A549 (cell line): ENCODE results near the gene MOSPD3. TPM values are rescaled to one million over a fixed set of nuclear protein-coding genes. Genes with fewer than 3 reads are reported as not detected.
"Not testable (repeated sequence)": the region's sequence is repeated elsewhere in the genome, so short reads cannot be mapped to it uniquely, and the experiment has no call there.

Source experiments
- ATAC-seq, 2 experiments: fragments of 200-7000 bp in 1 of 2; fragments of >200 bp in 1 of 2; cut with Nextera tagmentation in 1 of 2; cut with Tn5 transposase in 1 of 2; 3 replicates each; pipeline versions ENCODE4 v1.8.0 to v1.9.1; 2018 to 2020; ENCODE audit warnings: mild to moderate bottlenecking in 1 of 2, moderate library complexity in 1 of 2
- CTCF ChIA-PET: fragments of 300-600 bp; sonication (Branson Sonifier 250); formaldehyde crosslinking; extraction: SDS; loops from one replicate; lab custom pipeline; 2021; ENCODE audit warnings: antibody characterized with exemption, inconsistent platforms; lab: Yijun Ruan, JAX
- POLR2A ChIA-PET: fragments of 350-600 bp; formaldehyde crosslinking; extraction: SDS; loops from one replicate; lab custom pipeline; 2021; ENCODE audit warnings: antibody characterized with exemption, inconsistent platforms; lab: Yijun Ruan, JAX
- DNase-seq, 2 experiments: peaks; one replicate each; pipeline versions ENCODE4 v3.0.0 to v3.0.0-alpha.2; 2011 to 2016; ENCODE audit warnings: low read depth in 1 of 2, low spot score in 1 of 2
- FAIRE-seq: peaks from 2 replicates; lab custom pipeline; 2011; peaks lifted over from hg19 to GRCh38; lab: Jason Lieb, UNC
- H3K27ac ChIP-seq, 2 experiments: fragments of >200 bp; sonication (Bioruptor Twin); formaldehyde crosslinking; 3 replicates each; pipeline ENCODE4 v1.5.1; 2016 to 2017
- H3K4me1 ChIP-seq: fragments of >200 bp; sonication (Bioruptor Twin); formaldehyde crosslinking; 3 replicates; pipeline ENCODE4 v1.6.1; 2016
- H3K4me2 ChIP-seq: fragments of >200 bp; sonication (Bioruptor Twin); formaldehyde crosslinking; 3 replicates; pipeline ENCODE4 v1.6.1; 2016
- H3K4me3 ChIP-seq: fragments of >200 bp; sonication (Bioruptor Twin); formaldehyde crosslinking; 3 replicates; pipeline ENCODE4 v1.5.1; 2016
- H3K9me3 ChIP-seq: fragments of >200 bp; sonication (Bioruptor Twin); formaldehyde crosslinking; 3 replicates; pipeline ENCODE4 v1.6.1; 2016
- HOXA7 ChIP-seq: fragments of 250-450 bp; sonication (Bioruptor Pico); IDR thresholded peaks from 2 replicates; pipeline ENCODE4 v1.5.0; 2020; ENCODE audit warnings: mild to moderate bottlenecking, moderate library complexity
- NR3C1 ChIP-seq: fragments of >200 bp; sonication (Bioruptor Twin); formaldehyde crosslinking; IDR thresholded peaks from 3 replicates; pipeline ENCODE4 v1.6.1; 2017
- REST ChIP-seq: fragments of 200-600 bp; sonication (generic); IDR thresholded peaks from 2 replicates; pipeline ENCODE4 v1.6.1; 2016; ENCODE audit warnings: antibody characterized with exemption, mild to moderate bottlenecking, moderate library complexity
- WGBS: methylation state at CpG from one replicate; pipeline ENCODE4 v1.1.6; 2017; ENCODE audit errors: missing lambda C conversion rate; 5-methylcytosine and 5-hydroxymethylcytosine counted together
- polyA plus RNA-seq, 4 experiments: library from polyadenylated mRNA; depleted of rRNA in 3 of 4; stranded (reverse); fragments of >200 nt; fragmentation: RNase III in 1 of 4; extraction: RNeasy Plus Mini Kit Qiagen cat#74134 plus additional on column Dnase treatment in 1 of 4; gene quantifications; 2 replicates in 3 of 4; 3 replicates in 1 of 4; pipeline ENCODE4 v1.2.3, GENCODE V29; 2011 to 2017
- small RNA-seq, 6 experiments: library from RNA; depleted of rRNA; stranded (forward); fragments of <200 nt; gene quantifications; one replicate each; pipeline ENCODE3, GENCODE V24; 2012

Gene MOSPD3
- polyA plus RNA-seq, 2 of the 4 experiments (the other 2 are of a cell fraction), result 6.1 to 14.8 TPM

GRCh38 chr7:100655908-100656674, 43.8 kb downstream of the MOSPD3 start, which contains the start of gene ACTL6B (continued):
- TF ChIP-seq REST (peak; percentile 95), HOXA7 (CRISPR knock-in tag) (no peak), NR3C1 (no peak)

DNA sequence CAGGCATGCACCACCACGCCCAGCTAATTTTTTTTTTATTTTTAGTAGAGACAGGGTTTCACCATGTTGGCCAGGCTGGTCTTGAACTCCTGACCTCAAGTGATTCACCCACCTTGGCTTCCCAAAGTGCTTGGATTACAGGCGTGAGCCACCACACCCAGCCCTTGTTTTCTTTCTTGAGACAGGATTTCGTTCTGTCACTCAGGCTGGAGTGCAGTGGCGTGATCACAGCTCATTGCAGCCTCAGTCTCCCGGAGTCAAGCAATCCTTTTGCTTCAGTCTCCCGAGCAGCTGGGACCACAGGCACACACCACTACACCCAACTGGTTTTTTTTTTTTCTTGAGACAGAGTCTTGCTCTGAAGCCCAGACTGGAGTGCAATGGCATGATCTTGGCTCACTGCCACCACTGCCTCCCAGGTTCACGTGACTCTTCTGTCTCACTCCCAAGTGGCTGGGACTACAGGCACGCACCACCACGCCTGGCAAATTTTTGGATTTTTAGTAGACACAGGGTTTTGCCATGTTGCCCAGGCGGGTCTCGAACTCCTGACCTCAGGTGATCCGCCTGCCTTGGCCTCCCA, 49.9 kb downstream of the MOSPD3 start:
- POLR2A ChIA-PET, result interaction anchor here (2.8 kb wide), 1 partner anchor 11 kb away, joined by 7 read pairs; the partner anchor contains the start of gene GNB2
- H3K4me3 ChIP-seq, FAIRE-seq, H3K4me1 ChIP-seq, H3K9me3 ChIP-seq, H3K4me2 ChIP-seq, H3K27ac ChIP-seq, ATAC-seq, DNase-seq: not testable (repeated sequence)
- WGBS, result 62% methylated on average over 12 of the region's 12 CpGs
- CTCF ChIA-PET, result interaction anchor here (0.6 to 4.1 kb wide), 5 partner anchors 29 to 1378 kb away, joined by 3 to 20 read pairs (median 5); partner anchors contain the start of genes POP7 and SLC12A9

Small RNAs within 50 kb of the gene (small RNA-seq; reads per million reads assigned to genes)
- 0 reads per million in 6 experiments for gene SAP25

Other genes with a start within 250 kb of the MOSPD3 start
- gene PILRA, start 239.1 kb upstream of the MOSPD3 start, polyA plus RNA-seq (2011; rRNA removed), result 3.3 and 3.9 TPM in 2 replicates
- 1.9 to 3.8 TPM (median 3.4 TPM) in 3 replicates for gene PILRA, start 239.1 kb upstream of the MOSPD3 start, polyA plus RNA-seq (2017; fragmentation: RNase III; extraction: RNeasy Plus Mini Kit Qiagen cat#74134 plus additional on column Dnase treatment)
- 3.5 and 4.2 TPM in 2 replicates for gene ZCWPW1, start 183.8 kb upstream of the MOSPD3 start, polyA plus RNA-seq (2011; rRNA removed)
- 1.9 to 2.5 TPM (median 2.0 TPM) in 3 replicates for gene ZCWPW1, start 183.8 kb upstream of the MOSPD3 start, polyA plus RNA-seq (2017; fragmentation: RNase III; extraction: RNeasy Plus Mini Kit Qiagen cat#74134 plus additional on column Dnase treatment)
- gene MEPCE, start 182.7 kb upstream of the MOSPD3 start, polyA plus RNA-seq (2011; rRNA removed), result 10.0 and 13.1 TPM in 2 replicates
- 36.7 to 38.4 TPM (median 38.2 TPM) in 3 replicates for gene MEPCE, start 182.7 kb upstream of the MOSPD3 start, polyA plus RNA-seq (2017; fragmentation: RNase III; extraction: RNeasy Plus Mini Kit Qiagen cat#74134 plus additional on column Dnase treatment)
- 15.2 and 15.7 TPM in 2 replicates for gene PPP1R35, start 176.0 kb upstream of the MOSPD3 start, polyA plus RNA-seq (2011; rRNA removed)
- gene PPP1R35, start 176.0 kb upstream of the MOSPD3 start, polyA plus RNA-seq (2017; fragmentation: RNase III; extraction: RNeasy Plus Mini Kit Qiagen cat#74134 plus additional on column Dnase treatment), result 29.9 to 33.0 TPM (median 31.6 TPM) in 3 replicates
- 0.17 and 0.40 TPM in 2 replicates for gene SPACDR, start 148.3 kb upstream of the MOSPD3 start, polyA plus RNA-seq (2011; rRNA removed)
- 0.33 to 0.39 TPM (median 0.34 TPM) in 3 replicates for gene SPACDR, start 148.3 kb upstream of the MOSPD3 start, polyA plus RNA-seq (2017; fragmentation: RNase III; extraction: RNeasy Plus Mini Kit Qiagen cat#74134 plus additional on column Dnase treatment)
- gene TSC22D4, start 133.3 kb upstream of the MOSPD3 start, polyA plus RNA-seq (2011; rRNA removed), result 6.2 and 7.9 TPM in 2 replicates
- 20.7 to 28.9 TPM (median 28.3 TPM) in 3 replicates for gene TSC22D4, start 133.3 kb upstream of the MOSPD3 start, polyA plus RNA-seq (2017; fragmentation: RNase III; extraction: RNeasy Plus Mini Kit Qiagen cat#74134 plus additional on column Dnase treatment)
- 0.32 and 0.47 TPM in 2 replicates for gene NYAP1, start 128.6 kb upstream of the MOSPD3 start, polyA plus RNA-seq (2011; rRNA removed)
- 1.5 to 3.7 TPM (median 3.1 TPM) in 3 replicates for gene NYAP1, start 128.6 kb upstream of the MOSPD3 start, polyA plus RNA-seq (2017; fragmentation: RNase III; extraction: RNeasy Plus Mini Kit Qiagen cat#74134 plus additional on column Dnase treatment)
- gene AGFG2, start 73.3 kb upstream of the MOSPD3 start, polyA plus RNA-seq (2011; rRNA removed), result 13.5 and 16.0 TPM in 2 replicates
- 18.0 to 39.3 TPM (median 31.8 TPM) in 3 replicates for gene AGFG2, start 73.3 kb upstream of the MOSPD3 start, polyA plus RNA-seq (2017; fragmentation: RNase III; extraction: RNeasy Plus Mini Kit Qiagen cat#74134 plus additional on column Dnase treatment)
- gene SAP25, start 38.6 kb upstream of the MOSPD3 start, polyA plus RNA-seq (2011; rRNA removed), result 0.19 TPM in 1 of 2 replicates, not detected in the other
- 0.24 to 0.37 TPM (median 0.26 TPM) in 3 replicates for gene SAP25, start 38.6 kb upstream of the MOSPD3 start, polyA plus RNA-seq (2017; fragmentation: RNase III; extraction: RNeasy Plus Mini Kit Qiagen cat#74134 plus additional on column Dnase treatment)
- 5.3 and 5.5 TPM in 2 replicates for gene LRCH4, start 26.4 kb upstream of the MOSPD3 start, polyA plus RNA-seq (2011; rRNA removed)
- 13.7 to 17.1 TPM (median 17.1 TPM) in 3 replicates for gene LRCH4, start 26.4 kb upstream of the MOSPD3 start, polyA plus RNA-seq (2017; fragmentation: RNase III; extraction: RNeasy Plus Mini Kit Qiagen cat#74134 plus additional on column Dnase treatment)
- gene FBXO24, start 26.2 kb upstream of the MOSPD3 start, polyA plus RNA-seq (2011; rRNA removed), result 0.36 and 0.52 TPM in 2 replicates
- gene FBXO24, start 26.2 kb upstream of the MOSPD3 start, polyA plus RNA-seq (2017; fragmentation: RNase III; extraction: RNeasy Plus Mini Kit Qiagen cat#74134 plus additional on column Dnase treatment), result 0.13 to 0.37 TPM (median 0.19 TPM) in 3 replicates
- 1.2 and 1.7 TPM in 2 replicates for gene PCOLCE, start 10.2 kb upstream of the MOSPD3 start, polyA plus RNA-seq (2011; rRNA removed)
- gene PCOLCE, start 10.2 kb upstream of the MOSPD3 start, polyA plus RNA-seq (2017; fragmentation: RNase III; extraction: RNeasy Plus Mini Kit Qiagen cat#74134 plus additional on column Dnase treatment), result 5.5 to 9.2 TPM (median 8.2 TPM) in 3 replicates
- gene TFR2, start 29.0 kb downstream of the MOSPD3 start, polyA plus RNA-seq (2011; rRNA removed), result 1.1 and 1.3 TPM in 2 replicates
- gene TFR2, start 29.0 kb downstream of the MOSPD3 start, polyA plus RNA-seq (2017; fragmentation: RNase III; extraction: RNeasy Plus Mini Kit Qiagen cat#74134 plus additional on column Dnase treatment), result 2.5 to 3.1 TPM (median 3.0 TPM) in 3 replicates
- not detected in 2 replicates for gene ACTL6B, start 43.9 kb downstream of the MOSPD3 start, polyA plus RNA-seq (2011; rRNA removed)
- gene ACTL6B, start 43.9 kb downstream of the MOSPD3 start, polyA plus RNA-seq (2017; fragmentation: RNase III; extraction: RNeasy Plus Mini Kit Qiagen cat#74134 plus additional on column Dnase treatment), result not detected in 3 replicates
- gene GNB2, start 61.2 kb downstream of the MOSPD3 start, polyA plus RNA-seq (2011; rRNA removed), result 50.8 and 67.2 TPM in 2 replicates
- 156 to 169 TPM (median 163 TPM) in 3 replicates for gene GNB2, start 61.2 kb downstream of the MOSPD3 start, polyA plus RNA-seq (2017; fragmentation: RNase III; extraction: RNeasy Plus Mini Kit Qiagen cat#74134 plus additional on column Dnase treatment)
- 5.1 and 5.8 TPM in 2 replicates for gene GIGYF1, start 81.7 kb downstream of the MOSPD3 start, polyA plus RNA-seq (2011; rRNA removed)
- gene GIGYF1, start 81.7 kb downstream of the MOSPD3 start, polyA plus RNA-seq (2017; fragmentation: RNase III; extraction: RNeasy Plus Mini Kit Qiagen cat#74134 plus additional on column Dnase treatment), result 15.0 to 20.5 TPM (median 18.9 TPM) in 3 replicates
- 29.5 and 37.3 TPM in 2 replicates for gene POP7, start 93.6 kb downstream of the MOSPD3 start, polyA plus RNA-seq (2011; rRNA removed)
- 72.3 to 77.4 TPM (median 74.8 TPM) in 3 replicates for gene POP7, start 93.6 kb downstream of the MOSPD3 start, polyA plus RNA-seq (2017; fragmentation: RNase III; extraction: RNeasy Plus Mini Kit Qiagen cat#74134 plus additional on column Dnase treatment)
- gene EPO, start 107.9 kb downstream of the MOSPD3 start, polyA plus RNA-seq (2011; rRNA removed), result not detected in 2 replicates
- not detected in 3 replicates for gene EPO, start 107.9 kb downstream of the MOSPD3 start, polyA plus RNA-seq (2017; fragmentation: RNase III; extraction: RNeasy Plus Mini Kit Qiagen cat#74134 plus additional on column Dnase treatment)
- gene ZAN, start 121.1 kb downstream of the MOSPD3 start, polyA plus RNA-seq (2011; rRNA removed), result not detected in 2 replicates
- not detected in 3 replicates for gene ZAN, start 121.1 kb downstream of the MOSPD3 start, polyA plus RNA-seq (2017; fragmentation: RNase III; extraction: RNeasy Plus Mini Kit Qiagen cat#74134 plus additional on column Dnase treatment)
- 37.8 and 40.5 TPM in 2 replicates for gene EPHB4, start 215.0 kb downstream of the MOSPD3 start, polyA plus RNA-seq (2011; rRNA removed)
- gene EPHB4, start 215.0 kb downstream of the MOSPD3 start, polyA plus RNA-seq (2017; fragmentation: RNase III; extraction: RNeasy Plus Mini Kit Qiagen cat#74134 plus additional on column Dnase treatment), result 25.7 to 32.9 TPM (median 30.4 TPM) in 3 replicates
- 6.2 and 7.0 TPM in 2 replicates for gene SLC12A9, start 240.2 kb downstream of the MOSPD3 start, polyA plus RNA-seq (2011; rRNA removed)
- 12.1 to 14.3 TPM (median 13.4 TPM) in 3 replicates for gene SLC12A9, start 240.2 kb downstream of the MOSPD3 start, polyA plus RNA-seq (2017; fragmentation: RNase III; extraction: RNeasy Plus Mini Kit Qiagen cat#74134 plus additional on column Dnase treatment)